HepG2 (cell line): ENCODE measurements around the gene KANK3. TPM values are rescaled to one million over a fixed set of nuclear protein-coding genes. Genes with fewer than 3 reads are reported as not detected.

Source experiments
- BORCS8-MEF2B ChIP-seq: sonication (generic); formaldehyde crosslinking; IDR thresholded peaks from 2 replicates; pipeline ENCODE4 v1.8.0; 2022; ENCODE audit warnings: mild to moderate bottlenecking, missing genetic modification reagents
- CREM ChIP-seq, 2 experiments: sonication (generic) in 1 of 2; formaldehyde crosslinking in 1 of 2; IDR thresholded peaks; 2 replicates each; pipeline versions ENCODE4 v1.4.0 to v1.6.1; 2016 to 2020; ENCODE audit warnings: antibody characterized with exemption in 1 of 2, mild to moderate bottlenecking in 1 of 2, missing genetic modification reagents in 1 of 2
- GATAD2A ChIP-seq: IDR thresholded peaks from 2 replicates; pipeline ENCODE4 v1.6.1; 2016
- MED1 ChIP-seq: sonication (generic); formaldehyde crosslinking; IDR thresholded peaks from 2 replicates; pipeline ENCODE4 v1.4.0; 2020; ENCODE audit warnings: missing genetic modification reagents
- NFIC ChIP-seq: IDR thresholded peaks from 2 replicates; pipeline ENCODE4 v1.6.1; 2012; ENCODE audit warnings: mild to moderate bottlenecking, low read length, inconsistent platforms
- NONO ChIP-seq, 2 experiments: fragments of 450-650 bp in 1 of 2; sonication (generic) in 1 of 2; formaldehyde crosslinking in 1 of 2; IDR thresholded peaks in 1 of 2; conservative IDR thresholded peaks in 1 of 2; 2 replicates each; pipeline versions ENCODE4 v1.6.1 to v1.8.0; 2017 to 2022; ENCODE audit warnings: mild to moderate bottlenecking in 1 of 2, missing genetic modification reagents in 1 of 2, moderate library complexity in 1 of 2
- PITX1 ChIP-seq: sonication (generic); formaldehyde crosslinking; IDR thresholded peaks from 2 replicates; pipeline ENCODE4 v1.5.1; 2020; ENCODE audit warnings: mild to moderate bottlenecking, missing genetic modification reagents
- RELA ChIP-seq: sonication (generic); formaldehyde crosslinking; IDR thresholded peaks from 2 replicates; pipeline ENCODE4 v1.4.0; 2020; ENCODE audit warnings: missing genetic modification reagents
- RFXANK ChIP-seq: IDR thresholded peaks from 2 replicates; pipeline ENCODE4 v1.6.1; 2016
- SIX4 ChIP-seq: sonication (generic); formaldehyde crosslinking; IDR thresholded peaks from 2 replicates; pipeline ENCODE4 v1.4.0; 2020; ENCODE audit warnings: missing genetic modification reagents
- SMAD1 ChIP-seq: sonication (generic); formaldehyde crosslinking; IDR thresholded peaks from 2 replicates; pipeline ENCODE4 v1.4.0; 2020; ENCODE audit warnings: missing genetic modification reagents, low read depth, mild to moderate bottlenecking, borderline replicate concordance
- SP4 ChIP-seq: sonication (generic); formaldehyde crosslinking; IDR thresholded peaks from 2 replicates; pipeline ENCODE4 v1.8.1; 2023; ENCODE audit warnings: mild to moderate bottlenecking, missing genetic modification reagents
- TARDBP ChIP-seq: sonication (generic); formaldehyde crosslinking; IDR thresholded peaks from 2 replicates; pipeline ENCODE4 v1.8.0; 2022; ENCODE audit warnings: mild to moderate bottlenecking, missing genetic modification reagents
- ZMYM3 ChIP-seq: sonication (generic); formaldehyde crosslinking; IDR thresholded peaks from 2 replicates; pipeline ENCODE4 v1.5.1; 2020; ENCODE audit warnings: mild to moderate bottlenecking, missing genetic modification reagents
- ZNF263 ChIP-seq: sonication (generic); formaldehyde crosslinking; IDR thresholded peaks from 2 replicates; pipeline ENCODE4 v1.4.0; 2020; ENCODE audit warnings: missing genetic modification reagents
- ZNF3 ChIP-seq: IDR thresholded peaks from 2 replicates; pipeline ENCODE4 v1.7.0; 2017; ENCODE audit warnings: inconsistent platforms
- ZNF383 ChIP-seq: sonication (generic); formaldehyde crosslinking; IDR thresholded peaks from 2 replicates; pipeline ENCODE4 v1.4.0; 2020; ENCODE audit warnings: missing genetic modification reagents, mild to moderate bottlenecking, borderline replicate concordance
- ZNF501 ChIP-seq: sonication (generic); formaldehyde crosslinking; IDR thresholded peaks from 2 replicates; pipeline ENCODE4 v1.5.1; 2020; ENCODE audit warnings: mild to moderate bottlenecking, moderate library complexity, missing genetic modification reagents
- ZNF605 ChIP-seq: sonication (generic); formaldehyde crosslinking; IDR thresholded peaks from 2 replicates; pipeline ENCODE4 v1.8.0; 2022; ENCODE audit warnings: mild to moderate bottlenecking, missing genetic modification reagents
- ZNF713 ChIP-seq: sonication (generic); formaldehyde crosslinking; IDR thresholded peaks from 2 replicates; pipeline ENCODE4 v1.4.0; 2020; ENCODE audit warnings: mild to moderate bottlenecking, missing genetic modification reagents
- polyA plus RNA-seq, 8 experiments: library from polyadenylated mRNA; depleted of rRNA in 3 of 8; stranded (reverse) in 7 of 8; unstranded in 1 of 8; fragments of >200 nt; fragmentation: Illumina TruSeq in 4 of 8; extraction: Trizol in 4 of 8; gene quantifications; 2 replicates each; pipeline versions ENCODE4 v1.2.1 to v1.2.3, GENCODE V29; 2011 to 2016; ENCODE audit warnings: low read depth in 4 of 8, missing spikeins in 1 of 8, mixed read lengths in 1 of 8; ENCODE audit not compliant: insufficient read depth in 1 of 8
- total RNA-seq, 5 experiments: library from RNA; depleted of rRNA; stranded (reverse); fragments of >200 nt; fragmentation: Illumina TruSeq; extraction: Trizol; gene quantifications; 2 replicates each; pipeline ENCODE4 v1.2.3, GENCODE V29; 2016; ENCODE audit warnings: low read depth in 1 of 5
- TF ChIP-seq, protein P1 (sequence below): fragments of 450-650 bp; IDR thresholded peaks from 2 replicates; pipeline ENCODE4 v1.6.1; 2017
- TF ChIP-seq, protein P2 (sequence below): sonication (generic); formaldehyde crosslinking; IDR thresholded peaks from 2 replicates; pipeline ENCODE4 v1.4.0; 2020; ENCODE audit warnings: mild to moderate bottlenecking, missing genetic modification reagents
- TF ChIP-seq, protein P3 (sequence below): IDR thresholded peaks from 2 replicates; pipeline ENCODE4 v1.6.1; 2016; ENCODE audit warnings: low read depth
- TF ChIP-seq, protein P4 (sequence below): sonication (generic); formaldehyde crosslinking; IDR thresholded peaks from 2 replicates; pipeline ENCODE4 v1.5.1; 2020; ENCODE audit warnings: mild to moderate bottlenecking, missing genetic modification reagents, borderline replicate concordance
- TF ChIP-seq, protein P5 (sequence below): sonication (generic); formaldehyde crosslinking; IDR thresholded peaks from 2 replicates; pipeline ENCODE4 v1.8.1; 2023; ENCODE audit warnings: mild to moderate bottlenecking, missing genetic modification reagents, borderline replicate concordance

Gene KANK3
- total and polyA plus RNA-seq, 2 of the 13 experiments (the other 11 are each of a cell fraction or from before 2014, with no cell fraction given) = 0.15 to 0.20 TPM

DNA sequence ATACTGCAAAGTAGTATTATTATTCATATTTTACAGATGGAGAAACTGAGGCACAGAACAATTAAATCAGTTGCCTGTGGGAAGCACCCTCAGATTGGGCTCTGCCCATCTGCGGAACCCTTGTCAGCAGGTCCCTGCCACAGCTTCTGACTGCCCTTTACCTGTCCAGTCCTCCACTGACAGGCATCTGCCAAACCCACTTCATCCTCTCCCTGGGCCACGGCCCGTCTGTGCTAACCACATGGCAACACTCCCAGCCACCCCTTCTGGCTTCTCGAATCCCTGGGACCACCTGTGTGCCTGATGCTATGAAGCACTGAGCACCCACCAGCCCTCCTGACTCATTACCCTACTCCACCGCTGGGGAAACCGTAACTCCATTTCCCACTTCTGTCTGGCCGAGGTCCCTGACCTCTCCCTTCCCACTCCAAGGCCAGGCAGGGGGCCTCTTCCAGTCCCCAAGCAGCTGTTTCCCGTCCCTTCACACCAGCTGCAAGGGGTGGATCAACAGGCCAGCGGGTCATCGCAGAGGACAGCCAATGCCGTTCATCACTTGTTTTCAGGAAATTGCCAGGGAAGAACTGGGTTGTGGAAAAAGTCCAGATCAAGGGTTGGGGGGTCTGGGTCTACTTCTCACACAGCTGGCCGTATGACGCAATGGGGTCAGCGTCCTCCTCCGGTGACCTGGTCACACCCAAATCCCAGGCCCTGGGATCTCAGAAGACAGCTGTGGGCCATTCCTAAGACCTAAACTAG, 2.5 kb downstream of the KANK3 start (continued):
- TF ChIP-seq ZNF383 (CRISPR knock-in tag) (no peak), RELA (CRISPR knock-in tag) (no peak), SMAD1 (CRISPR knock-in tag) (no peak), ZNF605 (CRISPR knock-in tag) (0 out of 2 replicates have a peak, but pooled peaks have one; percentile 19), SIX4 (no peak), RFXANK (no peak), CREM (IDR thresholded peaks at IDR 0.05) (no peak), CREM (CRISPR knock-in tag; IDR thresholded peaks at IDR 0.05) (no peak), GATAD2A (peak; percentile 39), ZNF713 (CRISPR knock-in tag) (no peak), TARDBP (CRISPR knock-in tag) (0 out of 2 replicates have a peak, but pooled peaks have one; percentile 20), NONO (IDR thresholded peaks at IDR 0.05) (no peak), NONO (CRISPR knock-in tag; conservative IDR thresholded peaks at IDR 0.05) (0 out of 2 replicates have a peak, but pooled peaks have one; percentile 42), ZNF263 (CRISPR knock-in tag) (no peak), ZMYM3 (no peak), NFIC (no peak), ZNF3 (no peak), PITX1 (CRISPR knock-in tag) (no peak), SP4 (CRISPR knock-in tag) (peak; percentile 51; the same call in 1 of the 2 replicates), ZNF501 (CRISPR knock-in tag) (0 out of 2 replicates have a peak, but pooled peaks have one; percentile 20), BORCS8-MEF2B (CRISPR knock-in tag) (no peak), MED1 (CRISPR knock-in tag) (0 out of 2 replicates have a peak, but pooled peaks have one; percentile 21)
- TF ChIP-seq, protein P1, sequence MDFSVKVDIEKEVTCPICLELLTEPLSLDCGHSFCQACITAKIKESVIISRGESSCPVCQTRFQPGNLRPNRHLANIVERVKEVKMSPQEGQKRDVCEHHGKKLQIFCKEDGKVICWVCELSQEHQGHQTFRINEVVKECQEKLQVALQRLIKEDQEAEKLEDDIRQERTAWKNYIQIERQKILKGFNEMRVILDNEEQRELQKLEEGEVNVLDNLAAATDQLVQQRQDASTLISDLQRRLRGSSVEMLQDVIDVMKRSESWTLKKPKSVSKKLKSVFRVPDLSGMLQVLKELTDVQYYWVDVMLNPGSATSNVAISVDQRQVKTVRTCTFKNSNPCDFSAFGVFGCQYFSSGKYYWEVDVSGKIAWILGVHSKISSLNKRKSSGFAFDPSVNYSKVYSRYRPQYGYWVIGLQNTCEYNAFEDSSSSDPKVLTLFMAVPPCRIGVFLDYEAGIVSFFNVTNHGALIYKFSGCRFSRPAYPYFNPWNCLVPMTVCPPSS = no peak
- TF ChIP-seq, protein P2, sequence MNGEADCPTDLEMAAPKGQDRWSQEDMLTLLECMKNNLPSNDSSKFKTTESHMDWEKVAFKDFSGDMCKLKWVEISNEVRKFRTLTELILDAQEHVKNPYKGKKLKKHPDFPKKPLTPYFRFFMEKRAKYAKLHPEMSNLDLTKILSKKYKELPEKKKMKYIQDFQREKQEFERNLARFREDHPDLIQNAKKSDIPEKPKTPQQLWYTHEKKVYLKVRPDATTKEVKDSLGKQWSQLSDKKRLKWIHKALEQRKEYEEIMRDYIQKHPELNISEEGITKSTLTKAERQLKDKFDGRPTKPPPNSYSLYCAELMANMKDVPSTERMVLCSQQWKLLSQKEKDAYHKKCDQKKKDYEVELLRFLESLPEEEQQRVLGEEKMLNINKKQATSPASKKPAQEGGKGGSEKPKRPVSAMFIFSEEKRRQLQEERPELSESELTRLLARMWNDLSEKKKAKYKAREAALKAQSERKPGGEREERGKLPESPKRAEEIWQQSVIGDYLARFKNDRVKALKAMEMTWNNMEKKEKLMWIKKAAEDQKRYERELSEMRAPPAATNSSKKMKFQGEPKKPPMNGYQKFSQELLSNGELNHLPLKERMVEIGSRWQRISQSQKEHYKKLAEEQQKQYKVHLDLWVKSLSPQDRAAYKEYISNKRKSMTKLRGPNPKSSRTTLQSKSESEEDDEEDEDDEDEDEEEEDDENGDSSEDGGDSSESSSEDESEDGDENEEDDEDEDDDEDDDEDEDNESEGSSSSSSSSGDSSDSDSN (CRISPR knock-in tag) = peak; percentile 30; the same call in 1 of the 2 replicates
- TF ChIP-seq, protein P3, sequence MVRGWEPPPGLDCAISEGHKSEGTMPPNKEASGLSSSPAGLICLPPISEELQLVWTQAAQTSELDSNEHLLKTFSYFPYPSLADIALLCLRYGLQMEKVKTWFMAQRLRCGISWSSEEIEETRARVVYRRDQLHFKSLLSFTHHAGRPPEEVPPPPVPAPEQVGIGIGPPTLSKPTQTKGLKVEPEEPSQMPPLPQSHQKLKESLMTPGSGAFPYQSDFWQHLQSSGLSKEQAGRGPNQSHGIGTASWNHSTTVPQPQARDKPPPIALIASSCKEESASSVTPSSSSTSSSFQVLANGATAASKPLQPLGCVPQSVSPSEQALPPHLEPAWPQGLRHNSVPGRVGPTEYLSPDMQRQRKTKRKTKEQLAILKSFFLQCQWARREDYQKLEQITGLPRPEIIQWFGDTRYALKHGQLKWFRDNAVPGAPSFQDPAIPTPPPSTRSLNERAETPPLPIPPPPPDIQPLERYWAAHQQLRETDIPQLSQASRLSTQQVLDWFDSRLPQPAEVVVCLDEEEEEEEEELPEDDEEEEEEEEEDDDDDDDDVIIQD (CRISPR knock-in tag) = no peak
- TF ChIP-seq, protein P4, sequence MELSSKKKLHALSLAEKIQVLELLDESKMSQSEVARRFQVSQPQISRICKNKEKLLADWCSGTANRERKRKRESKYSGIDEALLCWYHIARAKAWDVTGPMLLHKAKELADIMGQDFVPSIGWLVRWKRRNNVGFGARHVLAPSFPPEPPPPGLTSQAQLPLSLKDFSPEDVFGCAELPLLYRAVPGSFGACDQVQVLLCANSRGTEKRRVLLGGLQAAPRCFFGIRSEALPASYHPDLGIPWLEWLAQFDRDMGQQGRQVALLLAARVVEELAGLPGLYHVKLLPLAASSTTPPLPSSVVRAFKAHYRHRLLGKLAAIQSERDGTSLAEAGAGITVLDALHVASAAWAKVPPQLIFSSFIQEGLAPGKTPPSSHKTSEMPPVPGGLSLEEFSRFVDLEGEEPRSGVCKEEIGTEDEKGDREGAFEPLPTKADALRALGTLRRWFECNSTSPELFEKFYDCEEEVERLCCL (CRISPR knock-in tag) = no peak
- TF ChIP-seq, protein P5, sequence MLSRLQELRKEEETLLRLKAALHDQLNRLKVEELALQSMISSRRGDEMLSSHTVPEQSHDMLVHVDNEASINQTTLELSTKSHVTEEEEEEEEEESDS (CRISPR knock-in tag) = no peak
